Measurements from ENCODE around the gene SDC3.

Gene SDC3

DNA sequence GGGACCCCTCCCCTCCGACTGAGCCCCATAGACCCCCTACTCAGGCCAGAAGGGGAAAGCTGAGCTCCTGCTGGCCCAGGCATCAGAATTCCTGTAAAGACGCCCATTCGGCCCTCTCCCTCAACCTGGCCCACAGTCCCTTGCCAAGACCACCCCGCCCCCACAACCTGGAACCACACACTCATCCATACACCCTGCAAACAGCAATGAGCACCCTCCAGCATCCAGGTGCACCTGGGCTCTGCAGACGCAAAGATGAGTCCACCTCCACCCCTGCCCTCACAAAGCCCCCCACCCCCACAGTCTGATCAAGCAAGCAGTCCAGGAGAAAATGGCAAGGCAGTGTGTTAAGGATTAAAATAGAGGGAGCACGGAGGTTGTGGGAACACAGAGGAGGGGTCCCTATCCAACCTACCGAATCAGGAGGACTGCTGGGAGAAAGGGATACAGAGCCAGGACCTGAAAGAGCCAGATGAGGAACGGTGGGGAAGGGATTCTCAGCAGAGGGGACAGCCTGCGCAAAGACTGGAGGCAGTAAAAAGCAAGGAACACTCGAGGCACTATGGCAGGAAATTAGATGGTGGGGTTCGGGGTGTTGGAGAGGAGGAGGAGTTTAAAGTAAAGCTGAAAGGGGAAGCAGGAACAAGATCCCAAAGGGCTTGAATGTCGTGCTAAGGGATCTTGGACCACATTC is 83.7 kb downstream of the SDC3 start:
- H3K36me3 ChIP-seq = no peaks in the 10 kb centered on the region
- no peak overlapping the region for H3K27ac ChIP-seq
- H3K4me3 ChIP-seq (ENCODE audit: low read depth in 1 of 2, low read length in 1 of 2) = no peak overlapping the region
- no peak for TF ChIP-seq CTCF (IDR thresholded peaks at IDR 0.05)
- H3K4me1 ChIP-seq (ENCODE audit: control insufficient read depth in 1 of 2, insufficient read depth in 1 of 2, low read depth in 1 of 2, low read length in 1 of 2) = no peaks in the 10 kb centered on the region
- no peaks in the 10 kb centered on the region for H3K9me3 ChIP-seq
- H3K27me3 ChIP-seq = peaks cover 100% of the 10 kb centered on the region

GRCh38 chr1:30823969-30824735 is 84.4 kb downstream of the SDC3 start:
- TF ChIP-seq CTCF (IDR thresholded peaks at IDR 0.05) = no peak
- Histone ChIP-seq H3K4me1 (ENCODE audit: control insufficient read depth in 1 of 2, insufficient read depth in 1 of 2, low read depth in 1 of 2, low read length in 1 of 2) (no peaks in the 10 kb centered on the region), H3K27ac (no peak overlapping the region), H3K36me3 (no peaks in the 10 kb centered on the region), H3K4me3 (ENCODE audit: low read depth in 1 of 2, low read length in 1 of 2) (no peak overlapping the region), H3K9me3 (no peaks in the 10 kb centered on the region), H3K27me3 (peaks cover 100% of the 10 kb centered on the region)

DNA sequence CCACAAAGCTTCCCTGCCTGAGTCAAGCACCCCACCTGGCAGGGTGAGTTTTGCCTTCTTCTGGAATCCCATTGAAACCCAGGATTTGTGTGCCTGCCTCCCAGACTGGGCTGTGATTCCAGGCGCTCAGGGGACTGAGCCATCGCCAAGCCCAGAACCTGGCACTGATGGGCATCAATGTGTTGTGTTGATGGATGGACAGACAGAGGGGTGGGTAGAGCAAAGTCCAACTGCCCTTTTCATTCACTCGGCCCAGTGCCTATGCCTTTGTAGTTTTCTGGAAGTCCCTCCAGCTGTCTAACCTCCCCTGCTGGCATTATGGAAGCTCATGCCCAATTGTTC is 85.0 kb downstream of the SDC3 start:
- Histone ChIP-seq H3K27ac (no peak overlapping the region), H3K27me3 (peaks cover 100% of the 10 kb centered on the region), H3K4me3 (ENCODE audit: low read depth in 1 of 2, low read length in 1 of 2) (no peak overlapping the region), H3K36me3 (no peaks in the 10 kb centered on the region), H3K4me1 (ENCODE audit: control insufficient read depth in 1 of 2, insufficient read depth in 1 of 2, low read depth in 1 of 2, low read length in 1 of 2) (no peaks in the 10 kb centered on the region), H3K9me3 (no peaks in the 10 kb centered on the region)
- TF ChIP-seq CTCF (IDR thresholded peaks at IDR 0.05) = no peak

DNA sequence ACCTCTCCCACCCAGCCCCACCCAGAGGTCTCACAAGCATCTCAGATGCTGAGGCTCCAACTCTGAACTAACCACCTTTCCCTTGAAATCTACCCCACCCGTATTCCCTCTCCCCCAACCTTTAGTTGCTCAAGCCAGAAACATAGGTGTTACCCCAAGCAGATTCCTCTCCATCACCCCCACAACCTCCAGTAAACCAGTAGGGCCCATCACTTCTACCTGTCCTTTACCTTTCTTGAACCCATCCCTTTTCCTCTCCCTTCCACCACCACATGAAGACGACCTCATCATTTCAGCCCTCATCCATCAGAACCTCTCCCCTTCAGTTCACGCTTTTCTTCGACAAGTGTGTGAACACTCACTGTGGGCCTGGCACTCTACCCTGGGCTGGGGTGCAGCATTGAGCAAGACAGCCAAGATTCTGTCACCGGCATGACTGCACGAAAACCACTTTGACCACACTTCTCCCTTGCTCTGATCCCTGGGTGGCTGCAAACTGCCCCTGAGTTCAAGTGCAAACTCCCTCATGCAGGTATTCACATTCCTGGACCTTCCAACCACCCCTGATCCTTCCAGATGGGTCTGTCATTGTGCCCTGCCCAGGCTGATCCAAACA is 85.5 kb downstream of the SDC3 start:
- Histone ChIP-seq H3K27ac (no peak overlapping the region), H3K27me3 (peaks cover 100% of the 10 kb centered on the region), H3K9me3 (no peaks in the 10 kb centered on the region), H3K4me1 (ENCODE audit: control insufficient read depth in 1 of 2, insufficient read depth in 1 of 2, low read depth in 1 of 2, low read length in 1 of 2) (no peaks in the 10 kb centered on the region), H3K4me3 (ENCODE audit: low read depth in 1 of 2, low read length in 1 of 2) (no peak overlapping the region), H3K36me3 (no peaks in the 10 kb centered on the region)
- TF ChIP-seq CTCF (IDR thresholded peaks at IDR 0.05) = no peak

GRCh38 chr1:30822006-30822405 is 86.6 kb downstream of the SDC3 start:
- no peaks in the 10 kb centered on the region for H3K36me3 ChIP-seq
- TF ChIP-seq CTCF (IDR thresholded peaks at IDR 0.05) = no peak
- H3K9me3 ChIP-seq = no peaks in the 10 kb centered on the region
- peaks cover 100% of the 10 kb centered on the region for H3K27me3 ChIP-seq
- no peak overlapping the region for H3K27ac ChIP-seq
- no peak overlapping the region for H3K4me3 ChIP-seq (ENCODE audit: low read depth in 1 of 2, low read length in 1 of 2)
- no peaks in the 10 kb centered on the region for H3K4me1 ChIP-seq (ENCODE audit: control insufficient read depth in 1 of 2, insufficient read depth in 1 of 2, low read depth in 1 of 2, low read length in 1 of 2)
